Measurements from ENCODE around the gene SENP7.
"Not testable (repeated sequence)": the region's sequence is repeated elsewhere in the genome, so short reads cannot be mapped to it uniquely, and the experiment has no call there.

Gene SENP7

GRCh38 chr3:101519685-101520365 is 6.8 kb upstream of the SENP7 start:
- no peak for DNase-seq

DNA sequence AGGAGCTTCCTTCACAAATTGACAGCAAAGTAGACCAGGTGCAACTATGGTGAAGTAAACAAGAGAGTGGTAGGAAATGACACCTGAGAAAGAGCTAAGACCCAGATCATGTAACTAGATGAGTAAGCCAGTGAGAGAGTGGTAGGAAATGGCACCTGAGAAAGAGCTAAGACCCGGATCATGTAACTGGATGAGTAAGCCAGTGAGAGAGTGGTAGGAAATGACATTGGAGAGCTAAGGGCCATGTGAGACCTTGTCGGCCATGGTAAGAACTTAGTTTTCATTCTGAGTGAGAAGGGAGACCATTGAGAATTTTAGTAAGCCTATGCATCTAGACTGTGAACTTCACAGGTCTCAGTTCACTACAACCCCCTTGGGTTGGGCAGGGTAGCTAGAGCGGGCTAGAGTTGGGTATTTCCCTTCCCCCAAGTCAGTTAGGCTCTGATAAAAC is 5.4 kb upstream of the SENP7 start:
- no peak for DNase-seq

DNA sequence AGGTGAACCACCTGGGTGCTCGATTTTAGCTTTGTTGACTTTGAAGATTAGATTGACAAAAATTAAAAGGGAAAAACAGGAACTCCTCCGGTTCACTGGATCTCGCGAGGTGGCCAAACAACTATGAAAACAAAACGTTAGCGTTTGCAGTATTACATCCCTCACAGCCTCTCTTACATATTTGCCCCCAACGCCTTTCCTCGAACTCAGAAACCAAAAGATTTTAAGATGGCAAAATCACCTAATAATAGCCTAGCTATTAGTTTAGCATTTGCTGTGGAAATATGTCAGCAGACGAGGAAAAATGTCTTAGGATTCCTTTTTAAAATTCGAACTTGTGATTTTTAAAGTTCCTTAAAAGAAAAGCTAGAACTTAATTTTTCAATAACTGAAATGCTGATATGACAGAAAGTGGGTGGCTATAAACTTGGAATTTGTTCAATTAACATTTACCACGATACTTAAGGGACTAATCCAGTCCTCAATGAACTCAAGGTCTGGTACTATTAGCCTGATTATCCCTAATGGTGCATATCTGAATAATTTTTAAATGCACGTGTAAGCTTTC is 491 bp upstream of the SENP7 start:
- DNase-seq, result no peak

- no peak for DNase-seq
Measured at GRCh38 chr3:101512396-101512645, 691 bp downstream of the SENP7 start.

DNA sequence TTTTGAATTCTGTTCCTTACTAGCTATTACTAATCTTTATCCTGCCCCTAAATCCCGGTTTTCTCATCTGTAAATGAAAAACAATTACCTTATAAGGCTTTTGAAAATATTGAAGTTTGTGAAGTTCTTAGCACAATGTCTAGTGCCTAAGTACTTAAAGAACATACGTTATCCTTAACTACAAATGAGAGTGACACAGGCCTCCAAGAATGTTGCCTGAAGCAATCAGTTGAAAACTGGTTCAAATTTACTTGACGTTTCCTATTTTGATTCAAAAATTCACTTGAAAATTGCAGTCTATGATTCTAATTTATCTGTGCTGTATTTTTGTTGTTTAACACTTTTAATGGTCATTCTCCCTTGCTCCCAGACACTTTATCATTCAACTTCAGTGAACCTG is 3.2 kb downstream of the SENP7 start:
- DNase-seq, result no peak

DNA sequence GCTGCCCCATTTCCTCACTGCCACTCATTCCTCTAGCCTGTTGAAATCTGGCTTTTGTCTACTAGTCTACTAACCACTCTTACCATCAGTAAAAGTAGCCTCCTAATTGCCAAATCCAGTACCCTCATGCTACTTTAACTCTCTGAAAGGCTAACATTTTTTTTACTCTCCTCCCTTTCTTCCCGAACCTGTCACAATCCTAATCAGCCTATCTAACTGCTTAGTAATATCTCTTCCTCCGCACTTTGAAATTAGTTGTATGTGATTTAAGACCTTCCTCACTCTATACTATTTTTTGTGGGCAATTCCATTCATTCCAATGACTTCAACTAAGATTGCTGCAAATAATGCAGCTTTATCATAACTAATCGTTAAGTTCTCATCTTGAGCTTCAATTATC is 3.7 kb downstream of the SENP7 start:
- DNase-seq, result no peak

GRCh38 chr3:101501783-101502182 is 11.2 kb downstream of the SENP7 start:
- DNase-seq, result no peak

- DNase-seq, result no peak
Measured at GRCh38 chr3:101500208-101500607, 12.8 kb downstream of the SENP7 start.

GRCh38 chr3:101497803-101498202 is 15.2 kb downstream of the SENP7 start:
- no peak for DNase-seq

DNA sequence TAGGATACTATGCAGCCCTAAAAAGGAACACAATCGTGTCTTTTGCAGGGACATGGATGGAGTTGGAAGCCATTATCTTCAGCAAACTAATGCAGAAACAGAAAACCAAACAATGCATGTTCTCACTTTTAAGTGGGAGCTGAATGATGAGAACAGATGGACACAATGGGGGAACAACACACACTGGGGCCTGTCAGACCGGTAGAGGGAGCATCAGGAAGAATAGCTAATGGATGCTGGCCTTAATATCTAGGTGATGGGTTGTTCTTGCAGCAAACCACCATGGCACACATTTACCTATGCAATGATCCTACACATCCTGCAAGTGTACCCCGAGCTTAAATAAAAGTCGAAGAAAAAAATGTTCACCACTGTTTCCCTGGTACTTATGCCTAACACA is 17.5 kb downstream of the SENP7 start:
- no peak for DNase-seq

- DNase-seq, result no peak
Measured at GRCh38 chr3:101484805-101485620, 28.0 kb downstream of the SENP7 start.

- peak; percentile 65 for DNase-seq
Measured at GRCh38 chr3:101478980-101479379, 34.0 kb downstream of the SENP7 start.

DNA sequence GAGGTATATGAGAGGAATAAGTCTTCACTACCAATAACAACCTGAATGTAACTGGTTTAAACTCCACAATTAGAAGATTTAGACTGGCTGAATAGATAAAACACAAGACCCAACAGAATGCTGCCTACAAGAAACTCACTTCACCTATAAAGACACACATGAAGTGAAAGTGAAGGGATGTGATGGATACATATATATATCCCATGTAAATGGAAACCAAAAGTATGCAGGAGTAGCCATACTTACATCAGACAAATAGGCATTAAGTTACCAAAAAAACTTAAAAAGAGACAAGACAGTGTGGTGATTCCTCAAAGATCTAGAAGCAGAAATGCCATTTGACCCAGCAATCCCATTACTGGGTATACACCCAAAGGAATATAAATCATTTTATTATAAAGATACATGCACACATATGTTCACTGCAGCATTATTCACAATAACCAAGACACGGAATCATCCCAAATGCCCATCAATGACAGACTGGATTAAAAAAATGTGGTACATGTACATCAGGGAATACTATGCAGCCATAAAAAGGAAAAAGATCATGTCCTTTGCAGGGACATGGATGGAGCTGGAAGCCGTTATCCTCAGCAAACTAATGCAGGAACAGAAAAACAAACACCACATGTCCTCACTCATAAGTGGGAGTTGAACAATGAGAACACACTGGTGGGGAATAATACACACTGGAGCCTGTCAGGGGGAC is 38.0 kb downstream of the SENP7 start:
- not testable (repeated sequence) for DNase-seq

GRCh38 chr3:101468676-101469075 is 44.3 kb downstream of the SENP7 start:
- DNase-seq, result not testable (repeated sequence)

DNA sequence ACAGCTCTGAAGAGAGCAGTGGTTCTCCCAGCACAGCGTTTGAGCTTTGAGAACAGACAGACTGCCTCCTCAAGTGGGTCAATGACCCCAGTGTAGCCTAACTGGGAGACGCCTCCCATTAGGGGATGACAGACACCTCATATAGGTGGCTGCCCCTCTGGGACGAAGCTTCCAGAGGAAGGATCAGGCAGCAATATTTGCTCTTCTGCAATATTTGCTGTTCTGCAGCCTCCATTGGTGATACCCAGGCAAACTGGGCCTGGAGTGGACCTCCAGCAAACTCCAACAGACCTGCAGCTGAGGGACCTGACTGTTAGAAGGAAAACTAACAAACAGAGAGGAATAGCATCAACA is 45.7 kb downstream of the SENP7 start:
- DNase-seq, result not testable (repeated sequence)

- DNase-seq, result no peak
Measured at GRCh38 chr3:101466465-101467309, 46.3 kb downstream of the SENP7 start.

- no peak for DNase-seq
Measured at GRCh38 chr3:101464235-101464634, 48.8 kb downstream of the SENP7 start.

GRCh38 chr3:101461451-101461850 is 51.6 kb downstream of the SENP7 start:
- DNase-seq, result no peak

GRCh38 chr3:101458387-101458786 is 54.6 kb downstream of the SENP7 start:
- DNase-seq, result no peak

DNA sequence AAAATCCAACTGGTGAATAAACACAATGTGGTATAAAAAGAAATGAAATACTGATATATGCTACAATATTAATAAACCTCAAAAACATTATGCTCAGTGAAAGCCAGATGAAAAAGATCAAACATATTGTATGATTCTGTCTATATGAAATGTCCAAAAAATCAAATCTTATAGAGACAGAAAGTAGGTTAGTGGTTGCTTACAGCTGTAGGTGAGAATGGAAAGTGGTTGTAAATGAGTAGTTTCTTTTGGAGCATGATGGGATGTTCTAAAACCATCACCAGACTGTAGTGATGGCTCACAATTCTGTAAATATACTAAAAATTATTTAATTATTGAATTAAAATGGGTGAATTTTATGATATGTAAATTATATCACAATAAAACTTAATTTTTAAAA is 58.4 kb downstream of the SENP7 start:
- no peak for DNase-seq

GRCh38 chr3:101453961-101454360 is 59.1 kb downstream of the SENP7 start:
- no peak for DNase-seq

DNA sequence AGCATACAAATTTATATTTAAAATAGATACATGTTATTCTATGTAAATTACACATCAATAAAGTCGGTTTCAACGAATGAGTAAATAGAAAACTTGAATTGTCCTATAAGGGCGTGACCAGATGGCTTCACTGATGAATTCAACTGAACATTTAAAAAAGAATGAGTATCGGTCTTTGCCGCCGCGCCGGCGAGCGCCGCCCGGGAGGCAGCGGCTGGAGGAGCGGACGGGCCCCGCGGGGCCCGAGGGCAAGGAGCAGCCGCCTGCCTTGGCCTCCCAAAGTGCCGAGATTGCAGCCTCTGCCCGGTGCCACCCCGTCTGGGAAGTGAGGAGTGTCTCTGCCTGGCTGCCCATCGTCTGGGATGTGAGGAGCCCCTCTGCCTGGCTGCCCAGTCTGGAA is 74.4 kb downstream of the SENP7 start:
- DNase-seq, result not testable (repeated sequence)

DNA sequence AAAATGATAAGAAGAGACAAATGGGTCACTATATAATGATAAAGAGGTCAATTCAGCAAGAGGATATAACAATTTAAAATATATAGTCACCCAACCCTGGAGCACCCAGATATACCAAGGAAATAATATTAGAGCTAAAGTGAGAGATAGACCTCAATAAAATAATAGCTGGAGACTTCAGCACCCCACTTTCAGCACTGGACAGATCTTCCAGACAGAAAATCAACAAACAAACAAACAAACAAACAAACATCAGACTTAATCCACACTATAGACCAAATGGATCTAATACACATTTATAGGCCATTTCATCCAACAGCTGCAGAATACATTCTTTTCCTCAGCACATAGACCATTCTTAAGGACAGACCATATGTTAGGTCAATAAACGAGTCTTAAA is 79.4 kb downstream of the SENP7 start:
- no peak for DNase-seq

Data from MV-4-11 (cell line).